Activated T-cell treated with anti-CD3 and anti-CD28 coated beads for 4 hours (primary cell): ENCODE data around the gene NSD1.
"Not testable (repeated sequence)": the region's sequence is repeated elsewhere in the genome, so short reads cannot be mapped to it uniquely, and the experiment has no call there.

Source experiments
- DNase-seq: peaks from one replicate; pipeline ENCODE4 v3.0.0-alpha.2; 2020

NSD1 gene

DNA sequence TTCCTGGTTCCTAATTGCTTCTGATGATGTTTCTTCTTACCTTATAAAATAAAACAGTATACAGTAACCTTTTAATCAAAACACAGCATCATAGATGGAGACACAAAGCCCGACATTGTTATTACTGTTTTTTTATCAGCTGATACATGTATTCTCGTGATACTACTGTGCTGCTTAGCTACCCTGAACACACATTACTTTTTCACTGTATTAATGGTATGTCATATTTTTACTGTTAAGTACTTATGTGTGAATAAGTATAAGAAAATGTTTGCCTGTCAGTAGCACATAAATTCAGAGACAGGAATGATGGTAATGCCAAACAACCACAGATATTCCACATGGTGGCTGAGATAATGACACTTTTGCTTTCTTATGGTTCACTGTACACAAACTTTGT is 101.3 kb downstream of the NSD1 start:
- no peak for DNase-seq

DNA sequence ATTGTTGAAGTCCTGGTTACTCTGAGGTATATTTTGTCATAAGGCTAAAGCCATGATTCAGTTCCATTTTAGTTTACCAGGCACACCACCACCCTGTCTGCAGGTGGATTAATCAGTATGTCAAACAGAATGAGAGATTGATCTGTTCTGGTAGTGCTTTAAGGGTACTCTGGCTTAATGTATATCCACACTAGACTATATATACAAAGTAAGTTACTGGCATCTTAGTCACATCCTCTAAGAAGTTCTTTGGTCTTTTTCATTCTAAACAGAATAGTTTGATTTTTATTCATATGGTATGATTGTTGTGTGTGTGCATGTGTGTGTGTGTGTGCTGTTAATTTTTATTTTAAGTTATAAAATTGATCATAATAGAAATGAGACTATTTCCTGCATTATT is 108.2 kb downstream of the NSD1 start:
- DNase-seq = no peak

DNA sequence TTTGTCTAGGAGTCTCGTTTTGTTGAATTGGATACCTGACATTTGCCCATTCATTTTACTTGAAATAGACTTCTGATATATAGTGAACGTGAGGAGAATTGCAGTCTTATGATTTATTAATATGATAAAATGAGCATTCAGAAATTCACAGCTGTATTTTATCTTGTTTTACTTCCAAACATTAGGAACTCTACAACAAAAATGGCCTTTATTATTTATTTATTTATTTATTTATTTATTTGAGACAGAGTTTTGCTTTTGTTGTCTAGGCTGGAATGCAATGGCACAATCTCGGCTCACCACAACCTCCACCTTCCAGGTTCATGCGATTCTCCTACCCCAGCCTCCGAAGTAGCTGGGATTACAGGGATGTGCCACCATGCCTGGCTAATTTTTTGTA is 108.7 kb downstream of the NSD1 start:
- no peak for DNase-seq

DNA sequence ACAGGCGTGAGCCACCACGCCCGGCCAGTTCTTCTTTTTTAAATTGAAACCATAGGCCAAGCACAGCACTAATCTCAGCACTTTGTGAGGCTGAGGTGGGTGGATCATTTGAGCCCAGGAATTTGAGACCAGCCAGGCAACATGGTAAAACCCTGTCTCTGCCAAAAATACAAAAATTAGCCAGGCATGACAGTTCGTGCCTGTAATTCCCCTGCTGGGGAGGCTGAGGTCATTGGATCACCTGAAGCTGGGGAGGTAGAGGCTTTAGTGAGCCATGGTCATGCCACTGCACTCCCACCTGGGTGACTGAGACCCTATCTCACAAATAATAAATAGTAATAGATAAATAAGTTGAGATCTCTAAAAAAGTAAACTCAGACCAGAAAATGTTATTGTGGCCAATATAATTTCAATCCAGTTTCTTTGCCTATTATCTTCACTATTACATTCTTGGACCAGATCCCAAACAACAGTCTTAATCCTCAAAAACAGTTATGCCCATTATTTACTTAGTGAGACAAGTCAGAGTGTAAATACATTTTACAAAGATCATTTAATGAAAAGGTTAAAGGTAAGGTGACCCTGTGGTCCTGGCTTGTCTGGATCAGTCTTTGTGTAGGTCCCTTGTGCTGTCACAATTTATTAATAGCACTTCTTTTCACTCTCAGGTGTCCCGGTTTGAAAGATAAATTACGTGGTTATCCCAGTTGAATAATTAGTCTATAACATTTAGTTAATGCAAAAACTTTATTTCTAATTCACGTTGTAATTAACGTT is 116.4 kb downstream of the NSD1 start:
- DNase-seq = no peak

DNA sequence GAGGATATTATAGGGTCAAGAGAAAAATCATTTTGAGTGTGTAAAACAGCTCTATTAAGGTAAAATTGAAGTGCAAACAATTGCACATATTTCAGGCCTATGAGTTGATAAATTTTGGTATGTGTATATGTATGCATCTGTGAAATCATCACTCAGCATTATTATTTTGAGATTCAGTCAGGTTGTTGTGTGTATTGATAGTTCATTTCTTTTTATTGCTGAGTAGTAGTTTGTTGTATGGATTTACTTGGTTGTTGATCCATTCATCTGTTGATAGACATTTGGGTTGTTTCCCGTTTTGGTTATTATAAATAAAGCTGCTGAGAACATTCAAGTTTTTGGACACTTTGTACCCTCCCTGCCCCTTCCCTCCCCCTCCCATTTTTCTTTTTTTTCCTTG is 119.7 kb downstream of the NSD1 start:
- DNase-seq = no peak

DNA sequence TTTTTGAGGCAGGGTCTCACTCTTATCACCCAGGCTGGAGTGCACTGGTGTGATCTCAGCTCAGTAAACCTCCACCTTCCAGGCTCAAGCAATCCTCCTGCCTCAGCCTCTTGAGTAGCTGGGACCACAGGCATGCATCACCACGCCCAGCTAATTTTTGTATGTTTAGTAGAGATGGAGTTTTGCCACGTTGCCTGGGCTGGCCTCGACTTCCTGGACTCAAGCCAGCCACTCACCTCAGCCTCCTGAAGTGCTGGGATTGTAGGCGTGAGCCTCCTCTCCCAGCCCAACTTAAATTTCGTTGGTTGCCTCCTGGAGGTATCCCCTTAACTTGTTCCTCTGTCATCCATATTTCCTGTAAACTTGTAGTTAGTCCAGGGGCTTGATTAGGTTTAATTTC is 122.7 kb downstream of the NSD1 start:
- no peak for DNase-seq

DNA sequence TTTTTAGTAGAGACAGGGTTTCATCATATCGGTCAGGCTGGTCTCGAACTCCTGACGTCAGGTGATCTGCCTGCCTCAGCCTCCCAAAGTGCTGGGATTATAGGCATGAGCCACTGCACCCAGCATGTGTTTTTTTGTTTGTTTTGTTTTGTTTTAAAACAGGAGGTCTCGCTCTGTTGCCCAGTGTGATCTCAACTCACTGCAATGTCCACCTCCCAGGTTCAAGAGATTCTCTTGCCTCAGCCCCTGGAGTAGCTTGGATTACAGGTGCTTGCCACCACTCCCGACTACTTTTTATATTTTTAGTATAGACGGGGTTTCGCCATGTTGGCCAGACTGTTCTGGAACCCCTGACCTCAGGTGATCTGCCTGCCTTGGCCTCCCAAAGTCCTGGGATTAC is 125.1 kb downstream of the NSD1 start:
- not testable (repeated sequence) for DNase-seq

DNA sequence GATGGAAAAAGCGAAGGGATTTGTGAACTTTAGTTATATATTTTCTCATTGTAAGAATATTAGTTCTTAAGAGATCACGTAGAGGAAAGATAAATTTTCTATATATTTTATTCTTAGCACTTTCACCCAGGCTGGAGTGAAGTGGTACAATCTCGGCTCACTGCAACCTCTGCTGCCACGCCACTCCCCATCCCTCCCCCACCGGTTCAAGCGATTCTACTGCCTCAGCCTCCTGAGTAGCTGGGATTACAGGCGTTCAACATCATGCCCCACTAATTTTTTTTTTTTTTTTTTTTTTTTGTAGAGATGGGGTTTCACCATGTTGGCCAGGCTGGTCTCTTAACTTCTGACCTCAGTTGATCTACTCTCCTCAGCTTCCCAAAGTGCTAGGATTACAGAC is 127.4 kb downstream of the NSD1 start:
- DNase-seq = no peak

DNA sequence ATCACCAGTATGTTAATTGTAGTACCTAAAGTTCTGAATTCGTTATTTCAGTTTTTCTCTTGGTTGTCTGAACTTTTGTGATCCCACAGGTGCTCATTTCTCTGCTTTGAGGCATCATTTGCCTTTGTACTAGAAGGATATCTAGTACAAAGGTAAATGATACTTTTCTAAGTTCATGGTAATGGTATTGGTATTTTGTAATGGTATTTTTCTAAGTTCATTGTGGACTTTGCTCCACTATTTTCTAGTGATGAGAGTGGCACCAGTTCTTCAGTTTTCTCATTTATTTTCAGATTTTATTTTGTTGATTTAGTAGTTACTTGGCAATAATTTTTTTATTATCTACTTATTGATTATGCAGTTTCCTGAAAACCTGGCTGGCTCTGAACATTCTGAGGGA is 127.9 kb downstream of the NSD1 start:
- DNase-seq = no peak

DNA sequence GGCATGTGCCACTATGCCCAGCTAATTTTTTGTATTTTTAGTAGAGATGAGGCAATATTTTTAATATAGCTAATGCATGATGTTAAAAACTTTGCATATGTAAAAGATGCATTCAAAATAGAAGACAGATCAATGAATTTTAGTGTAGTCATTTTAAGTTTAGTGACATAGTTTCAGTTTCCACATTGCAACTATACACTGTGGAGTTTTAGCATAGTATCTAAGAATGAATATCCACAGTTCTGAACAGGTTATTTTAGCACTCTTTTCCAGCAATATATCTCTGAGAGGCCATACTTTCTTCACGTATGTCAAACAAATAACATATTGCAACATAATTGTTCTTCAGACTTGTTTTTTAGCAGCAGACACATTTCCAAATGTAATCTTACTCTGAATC is 130.6 kb downstream of the NSD1 start:
- DNase-seq = no peak

DNA sequence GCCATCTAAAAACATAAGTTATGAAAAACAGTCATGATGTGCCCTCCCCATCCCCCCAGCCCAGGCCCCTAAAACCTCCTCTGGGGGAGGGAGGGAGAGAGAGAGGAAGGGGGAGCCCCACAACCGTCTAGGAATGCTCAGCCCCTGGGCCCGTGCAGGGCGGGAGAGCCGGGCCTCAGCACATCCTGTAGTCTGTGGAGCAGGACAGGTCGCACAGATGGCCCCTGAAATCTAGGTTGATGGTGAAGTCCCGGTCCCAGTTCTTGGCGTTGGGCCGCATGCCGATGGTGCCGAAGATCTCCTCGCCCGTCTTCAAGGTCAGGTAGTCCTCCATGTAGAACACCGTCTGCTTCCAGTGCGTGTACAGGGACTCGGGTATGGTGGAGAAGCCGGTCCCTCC is 131.8 kb downstream of the NSD1 start:
- no peak for DNase-seq

DNA sequence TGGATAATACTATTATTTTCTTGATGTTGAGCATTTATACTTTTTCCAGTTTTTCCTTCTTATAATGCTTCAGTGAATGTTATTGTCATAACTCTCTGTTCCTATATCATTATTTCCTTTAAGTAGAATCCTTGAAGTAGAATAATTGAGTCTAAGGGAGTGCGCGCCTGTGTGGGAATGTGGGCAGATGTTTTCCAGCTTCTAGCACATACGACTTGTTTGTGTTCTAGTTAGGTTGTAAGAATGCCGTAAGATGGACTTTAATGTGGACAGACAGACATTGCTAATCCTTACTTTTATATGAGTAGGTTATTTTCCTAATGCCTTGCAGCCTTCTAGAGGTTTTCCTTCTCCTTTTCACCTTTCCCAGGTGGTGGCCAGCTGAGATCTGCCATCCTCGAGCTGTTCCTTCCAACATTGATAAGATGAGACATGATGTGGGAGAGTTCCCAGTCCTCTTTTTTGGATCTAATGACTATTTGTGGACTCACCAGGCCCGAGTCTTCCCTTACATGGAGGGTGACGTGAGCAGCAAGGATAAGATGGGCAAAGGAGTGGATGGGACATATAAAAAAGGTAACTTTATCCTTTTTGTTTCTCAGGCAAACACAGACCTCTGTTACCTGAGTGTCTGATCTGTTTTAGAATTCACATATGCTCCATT is 135.8 kb downstream of the NSD1 start:
- no peak for DNase-seq

DNA sequence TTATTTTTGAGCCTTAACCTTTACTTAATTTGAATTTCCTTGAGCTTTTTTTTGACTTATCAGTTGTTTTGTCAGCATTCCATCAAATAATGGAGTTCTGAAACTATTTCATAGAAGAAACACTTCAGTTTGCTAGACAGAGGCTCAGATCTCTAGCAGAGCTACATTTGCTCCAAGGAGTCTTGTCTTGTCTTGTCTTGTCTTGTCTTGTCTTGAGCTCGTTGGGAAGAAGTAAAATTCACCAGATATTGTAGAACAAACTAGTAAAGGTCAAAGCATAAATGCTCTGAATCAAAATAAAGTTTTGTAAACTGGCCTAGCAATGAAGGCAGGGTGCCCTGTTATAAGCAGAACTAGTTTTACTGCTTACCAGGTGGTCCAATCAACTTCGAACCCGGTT is 136.4 kb downstream of the NSD1 start:
- no peak for DNase-seq

DNA sequence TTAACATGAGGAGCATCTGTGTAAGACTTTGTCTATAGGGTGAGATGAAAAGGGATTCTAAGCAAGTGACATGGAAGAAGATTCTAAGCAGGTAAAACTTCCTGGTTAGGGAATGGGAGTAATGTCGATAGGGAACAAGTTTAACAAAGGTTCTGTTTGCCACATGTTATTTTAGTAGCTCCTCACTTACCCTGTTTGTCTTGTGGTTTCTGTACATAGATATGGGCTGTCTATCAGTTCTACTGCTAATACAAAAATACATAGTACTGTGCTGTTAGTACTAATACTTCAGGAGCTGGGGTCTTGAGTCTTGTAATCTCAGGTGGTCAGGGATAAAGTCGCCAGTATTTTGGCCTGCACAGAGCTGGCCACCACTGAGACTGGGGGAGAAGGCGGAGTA is 137.1 kb downstream of the NSD1 start:
- DNase-seq = no peak

DNA sequence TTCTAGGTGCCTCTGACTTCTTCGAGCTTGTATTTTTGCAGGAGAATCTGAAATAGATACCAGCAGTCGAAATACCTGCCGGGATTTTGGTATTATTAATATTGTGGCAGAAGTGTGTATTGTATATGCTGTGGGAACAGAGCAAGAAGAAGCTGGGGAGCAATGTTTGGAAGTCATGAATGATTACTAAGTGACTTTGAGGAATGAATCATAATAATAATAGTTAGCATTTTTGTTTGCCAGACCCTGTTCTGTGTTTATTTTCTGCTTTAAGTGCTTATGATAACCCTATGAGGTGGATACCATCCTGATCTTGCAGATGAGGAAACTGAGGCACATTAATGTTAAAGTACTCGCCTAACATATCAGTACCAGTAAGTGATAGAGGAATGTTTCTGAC is 137.5 kb downstream of the NSD1 start:
- DNase-seq = no peak

DNA sequence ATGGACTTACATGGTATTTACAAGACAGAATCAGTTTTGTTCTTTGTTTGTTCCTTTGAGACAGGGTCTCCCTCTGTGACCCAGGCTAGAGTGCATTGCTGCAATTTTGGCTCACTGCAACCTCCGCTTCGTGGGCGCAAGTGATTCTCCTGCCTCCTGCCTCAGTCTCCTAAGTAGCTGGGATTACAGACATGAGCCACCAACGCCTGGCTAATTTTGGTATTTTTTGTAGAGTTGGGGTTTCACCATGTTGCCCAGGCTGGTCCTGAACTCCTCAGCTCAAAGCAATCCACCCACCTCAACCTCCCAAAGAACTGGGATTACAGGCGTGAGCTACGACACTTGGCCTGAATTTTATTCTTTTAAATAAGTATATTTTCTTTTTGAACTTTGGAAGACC is 142.3 kb downstream of the NSD1 start:
- DNase-seq = no peak

DNA sequence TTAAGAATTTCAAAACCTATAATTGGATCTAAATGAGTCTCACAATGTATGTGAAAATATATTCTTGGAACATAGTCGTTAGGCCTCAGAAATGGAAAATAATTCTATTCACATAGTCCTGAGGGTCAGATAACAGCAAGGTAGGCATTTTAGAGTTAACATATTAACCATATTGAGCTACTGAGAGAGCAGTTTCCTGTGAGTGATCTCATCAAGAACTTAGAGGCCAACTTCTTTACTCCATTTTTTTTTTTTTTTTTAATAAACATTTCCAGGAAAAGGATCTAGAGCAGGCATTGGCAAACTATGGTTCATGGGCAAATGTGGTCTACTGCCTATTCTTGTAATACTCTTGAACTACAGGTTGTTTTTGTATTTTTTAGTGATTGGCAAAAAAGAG is 143.3 kb downstream of the NSD1 start:
- DNase-seq = no peak

DNA sequence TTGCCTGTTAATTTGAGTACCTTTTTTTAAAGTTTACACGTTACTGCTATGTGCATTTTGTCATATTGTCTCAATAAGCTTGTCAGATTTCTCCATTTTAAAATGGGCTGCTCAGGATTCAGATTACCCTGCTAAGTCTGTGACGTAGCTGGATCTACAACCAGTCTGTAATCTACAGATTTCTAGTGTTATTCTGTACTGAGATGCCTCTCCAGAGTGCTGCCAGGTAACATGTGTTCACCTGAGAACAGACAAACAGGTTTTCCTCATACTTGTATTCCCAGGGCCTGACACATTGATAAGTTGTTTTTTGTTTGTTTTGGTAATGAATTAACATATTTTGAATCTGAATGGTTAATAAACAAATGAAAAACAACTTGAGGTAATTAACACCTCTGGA is 154.6 kb downstream of the NSD1 start:
- DNase-seq = no peak

DNA sequence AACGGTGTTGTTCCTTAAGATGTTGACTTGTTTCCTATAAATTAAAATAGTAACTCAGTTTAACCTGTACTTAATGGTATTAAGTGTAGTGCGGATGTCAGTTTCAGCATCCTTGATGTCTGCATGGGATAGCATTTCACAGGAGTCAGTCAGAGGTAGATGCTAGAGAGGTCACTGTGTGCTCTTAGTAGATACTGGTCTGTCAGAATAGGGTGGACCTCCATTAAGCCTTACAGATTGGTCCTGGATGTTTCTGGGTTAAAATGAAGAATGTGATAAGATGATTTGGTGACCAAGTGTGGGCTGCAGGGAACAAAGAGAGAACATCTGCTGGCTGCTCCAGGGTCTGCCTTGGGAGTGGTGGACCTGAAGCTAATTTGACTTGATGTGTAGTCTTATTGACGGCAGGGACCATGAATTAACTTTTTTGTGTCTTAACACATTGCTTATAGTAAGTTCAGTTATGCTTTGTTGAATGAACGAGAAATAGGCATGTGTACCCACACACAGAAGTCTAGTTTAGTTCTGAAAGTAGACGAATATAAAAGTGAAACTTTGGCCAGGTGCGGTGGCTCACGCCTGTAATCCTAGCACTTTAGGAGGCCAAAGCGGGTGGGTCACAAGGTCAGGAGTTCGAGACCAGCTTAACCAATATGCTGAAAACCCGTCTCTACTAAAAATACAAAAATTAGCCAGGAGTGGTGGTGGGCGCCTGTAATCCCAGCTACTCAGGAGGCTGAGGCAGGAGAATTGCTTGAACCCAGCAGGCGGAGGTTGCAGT is 157.4 kb downstream of the NSD1 start:
- DNase-seq = no peak

DNA sequence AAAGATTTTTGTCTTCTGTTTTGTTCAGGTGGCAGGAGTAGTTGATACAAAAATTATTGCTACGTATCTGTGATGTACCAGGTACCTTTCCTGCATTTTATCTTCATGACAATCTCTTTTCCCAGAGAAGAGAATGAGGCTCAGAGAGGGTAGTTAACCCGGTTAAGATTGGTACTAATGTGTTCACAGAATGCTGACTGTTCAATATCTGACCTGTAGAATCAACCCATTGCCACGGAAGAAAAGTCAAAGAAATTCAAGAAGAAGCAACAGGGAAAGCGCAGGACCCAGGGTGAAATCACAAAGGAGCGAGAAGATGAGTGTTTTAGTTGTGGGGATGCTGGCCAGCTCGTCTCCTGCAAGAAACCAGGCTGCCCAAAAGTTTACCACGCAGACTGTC is 158.2 kb downstream of the NSD1 start:
- DNase-seq = no peak

DNA sequence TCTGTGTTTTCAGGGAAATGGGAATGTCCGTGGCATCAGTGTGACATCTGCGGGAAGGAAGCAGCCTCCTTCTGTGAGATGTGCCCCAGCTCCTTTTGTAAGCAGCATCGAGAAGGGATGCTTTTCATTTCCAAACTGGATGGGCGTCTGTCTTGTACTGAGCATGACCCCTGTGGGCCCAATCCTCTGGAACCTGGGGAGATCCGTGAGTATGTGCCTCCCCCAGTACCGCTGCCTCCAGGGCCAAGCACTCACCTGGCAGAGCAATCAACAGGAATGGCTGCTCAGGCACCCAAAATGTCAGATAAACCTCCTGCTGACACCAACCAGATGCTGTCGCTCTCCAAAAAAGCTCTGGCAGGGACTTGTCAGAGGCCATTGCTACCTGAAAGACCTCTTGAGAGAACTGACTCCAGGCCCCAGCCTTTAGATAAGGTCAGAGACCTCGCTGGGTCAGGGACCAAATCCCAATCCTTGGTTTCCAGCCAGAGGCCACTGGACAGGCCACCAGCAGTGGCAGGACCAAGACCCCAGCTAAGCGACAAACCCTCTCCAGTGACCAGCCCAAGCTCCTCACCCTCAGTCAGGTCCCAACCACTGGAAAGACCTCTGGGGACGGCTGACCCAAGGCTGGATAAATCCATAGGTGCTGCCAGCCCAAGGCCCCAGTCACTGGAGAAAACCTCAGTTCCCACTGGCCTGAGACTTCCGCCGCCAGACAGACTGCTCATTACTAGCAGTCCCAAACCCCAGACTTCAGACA is 160.4 kb downstream of the NSD1 start:
- no peak for DNase-seq

DNA sequence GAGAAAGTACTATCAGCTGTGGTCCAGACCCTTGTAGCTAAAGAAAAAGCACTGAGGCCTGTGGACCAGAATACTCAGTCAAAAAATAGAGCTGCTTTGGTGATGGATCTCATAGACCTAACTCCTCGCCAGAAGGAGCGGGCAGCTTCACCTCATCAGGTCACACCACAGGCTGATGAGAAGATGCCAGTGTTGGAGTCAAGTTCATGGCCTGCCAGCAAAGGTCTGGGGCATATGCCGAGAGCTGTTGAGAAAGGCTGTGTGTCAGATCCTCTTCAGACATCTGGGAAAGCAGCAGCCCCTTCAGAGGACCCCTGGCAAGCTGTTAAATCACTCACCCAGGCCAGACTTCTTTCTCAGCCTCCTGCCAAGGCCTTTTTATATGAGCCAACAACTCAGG is 161.1 kb downstream of the NSD1 start:
- DNase-seq = no peak

DNA sequence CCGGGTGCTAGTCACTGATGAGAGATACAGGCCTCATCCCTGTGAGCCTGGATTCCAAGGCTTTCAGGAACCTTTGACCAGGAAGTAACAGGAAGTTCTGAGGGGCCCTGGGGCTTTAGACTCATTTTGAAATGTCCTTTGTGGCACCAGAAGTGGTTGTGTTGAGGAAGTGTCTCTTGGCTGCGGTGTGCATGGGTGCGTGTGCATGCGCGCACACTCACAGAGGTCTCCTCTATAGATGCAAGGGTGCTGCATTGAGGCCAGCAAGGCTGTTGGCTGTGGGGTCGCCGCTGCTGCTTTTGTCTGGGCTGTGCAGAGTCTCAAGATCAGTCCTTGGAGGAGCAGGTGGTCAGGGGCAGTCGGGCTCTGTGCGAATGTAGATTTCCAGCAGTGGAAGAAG is 162.4 kb downstream of the NSD1 start:
- no peak for DNase-seq
